A549 (cell line): ENCODE data around the gene CADM2. TPM values are rescaled to one million over a fixed set of nuclear protein-coding genes. Genes with fewer than 3 reads are reported as not detected.

Source experiments
- ATAC-seq, 2 experiments: fragments of 200-7000 bp in 1 of 2; fragments of >200 bp in 1 of 2; cut with Nextera tagmentation in 1 of 2; cut with Tn5 transposase in 1 of 2; 3 replicates each; pipeline versions ENCODE4 v1.8.0 to v1.9.1; 2018 to 2020; ENCODE audit warnings: mild to moderate bottlenecking in 1 of 2, moderate library complexity in 1 of 2
- CTCF ChIA-PET: fragments of 300-600 bp; sonication (Branson Sonifier 250); formaldehyde crosslinking; extraction: SDS; loops from one replicate; lab custom pipeline; 2021; ENCODE audit warnings: antibody characterized with exemption, inconsistent platforms; lab: Yijun Ruan, JAX
- POLR2A ChIA-PET: fragments of 350-600 bp; formaldehyde crosslinking; extraction: SDS; loops from one replicate; lab custom pipeline; 2021; ENCODE audit warnings: antibody characterized with exemption, inconsistent platforms; lab: Yijun Ruan, JAX
- DNase-seq, 2 experiments: peaks; one replicate each; pipeline versions ENCODE4 v3.0.0 to v3.0.0-alpha.2; 2011 to 2016; ENCODE audit warnings: low read depth in 1 of 2, low spot score in 1 of 2
- FAIRE-seq: peaks from 2 replicates; lab custom pipeline; 2011; peaks lifted over from hg19 to GRCh38; lab: Jason Lieb, UNC
- H3K27ac ChIP-seq, 2 experiments: fragments of >200 bp; sonication (Bioruptor Twin); formaldehyde crosslinking; 3 replicates each; pipeline ENCODE4 v1.5.1; 2016 to 2017
- H3K4me1 ChIP-seq: fragments of >200 bp; sonication (Bioruptor Twin); formaldehyde crosslinking; 3 replicates; pipeline ENCODE4 v1.6.1; 2016
- H3K4me2 ChIP-seq: fragments of >200 bp; sonication (Bioruptor Twin); formaldehyde crosslinking; 3 replicates; pipeline ENCODE4 v1.6.1; 2016
- H3K4me3 ChIP-seq: fragments of >200 bp; sonication (Bioruptor Twin); formaldehyde crosslinking; 3 replicates; pipeline ENCODE4 v1.5.1; 2016
- H3K9me3 ChIP-seq: fragments of >200 bp; sonication (Bioruptor Twin); formaldehyde crosslinking; 3 replicates; pipeline ENCODE4 v1.6.1; 2016
- ATOH8 ChIP-seq: fragments of 250-450 bp; sonication (Bioruptor Pico); IDR thresholded peaks from 2 replicates; pipeline ENCODE4 v1.5.0; 2020; ENCODE audit warnings: low read depth, mild to moderate bottlenecking, moderate library complexity
- BHLHE40 ChIP-seq: IDR thresholded peaks from 2 replicates; pipeline ENCODE4 v1.6.1; 2012; ENCODE audit warnings: low read depth, low read length, inconsistent platforms
- CHD2 ChIP-seq: fragments of 150-350 bp; IDR thresholded peaks from 2 replicates; pipeline ENCODE4 v1.6.1; 2014; ENCODE audit warnings: low read length; ENCODE audit not compliant: partially characterized antibody
- E2F6 ChIP-seq: IDR thresholded peaks from 2 replicates; pipeline ENCODE4 v1.6.1; 2012; ENCODE audit warnings: low read depth, borderline replicate concordance
- EHMT2 ChIP-seq: fragments of 200-600 bp; sonication (generic); IDR thresholded peaks from 2 replicates; pipeline ENCODE4 v1.6.1; 2016; ENCODE audit warnings: antibody characterized with exemption, low read depth, mild to moderate bottlenecking, moderate library complexity
- EP300 ChIP-seq, 2 experiments: fragments of >200 bp; sonication (Bioruptor Twin); formaldehyde crosslinking; IDR thresholded peaks; 2 replicates in 1 of 2; 3 replicates in 1 of 2; pipeline ENCODE4 v1.6.1; 2016 to 2017
- ESRRA ChIP-seq: fragments of 150-350 bp; IDR thresholded peaks from 2 replicates; pipeline ENCODE4 v1.6.1; 2014; ENCODE audit warnings: mild to moderate bottlenecking, low read length, borderline replicate concordance
- HMGXB4 ChIP-seq: fragments of 250-450 bp; sonication (Bioruptor Pico); IDR thresholded peaks from 2 replicates; pipeline ENCODE4 v1.5.0; 2021; ENCODE audit warnings: mild to moderate bottlenecking, moderate library complexity, borderline replicate concordance
- HOXB5 ChIP-seq: fragments of 250-450 bp; sonication (Bioruptor Pico); IDR thresholded peaks from 2 replicates; pipeline ENCODE4 v1.5.0; 2020; ENCODE audit warnings: mild to moderate bottlenecking, moderate library complexity
- JUNB ChIP-seq: fragments of >200 bp; sonication (Bioruptor Twin); formaldehyde crosslinking; IDR thresholded peaks from 2 replicates; pipeline ENCODE4 v1.6.1; 2016
- KDM5A ChIP-seq: fragments of 200-600 bp; sonication (generic); IDR thresholded peaks from 2 replicates; pipeline ENCODE4 v1.6.1; 2016; ENCODE audit warnings: antibody characterized with exemption, mild to moderate bottlenecking
- MAFK ChIP-seq: fragments of 450-650 bp; IDR thresholded peaks from 2 replicates; pipeline ENCODE4 v1.6.1; 2014; ENCODE audit not compliant: partially characterized antibody
- MAX ChIP-seq: IDR thresholded peaks from 2 replicates; pipeline ENCODE4 v1.6.1; 2012
- NPAS2 ChIP-seq: fragments of 250-450 bp; sonication (Bioruptor Pico); IDR thresholded peaks from 2 replicates; pipeline ENCODE4 v1.8.0; 2022; ENCODE audit warnings: mild to moderate bottlenecking, moderate library complexity, borderline replicate concordance
- PBX3 ChIP-seq: IDR thresholded peaks from 2 replicates; pipeline ENCODE4 v1.6.1; 2012
- RFX5 ChIP-seq: fragments of 450-650 bp; IDR thresholded peaks from 2 replicates; pipeline ENCODE4 v1.7.1; 2014; ENCODE audit warnings: antibody characterized with exemption, mild to moderate bottlenecking, moderate library complexity
- SREBF2 ChIP-seq: fragments of 450-650 bp; IDR thresholded peaks from 2 replicates; pipeline ENCODE4 v1.6.1; 2014; ENCODE audit warnings: mild to moderate bottlenecking, moderate library complexity
- ZC3H11A ChIP-seq: fragments of 450-650 bp; IDR thresholded peaks from 2 replicates; pipeline ENCODE4 v1.6.1; 2014; ENCODE audit warnings: antibody characterized with exemption, mild to moderate bottlenecking
- ZFP36 ChIP-seq: fragments of 450-650 bp; IDR thresholded peaks from 2 replicates; pipeline ENCODE4 v1.6.1; 2014; ENCODE audit warnings: borderline replicate concordance; ENCODE audit not compliant: partially characterized antibody
- ZNF302 ChIP-seq: fragments of 250-450 bp; sonication (Bioruptor Pico); IDR thresholded peaks from 2 replicates; pipeline ENCODE4 v1.9.0; 2021; ENCODE audit warnings: inconsistent platforms, mild to moderate bottlenecking, moderate library complexity
- WGBS: methylation state at CpG from one replicate; pipeline ENCODE4 v1.1.6; 2017; ENCODE audit errors: missing lambda C conversion rate; 5-methylcytosine and 5-hydroxymethylcytosine counted together
- polyA plus RNA-seq, 4 experiments: library from polyadenylated mRNA; depleted of rRNA in 3 of 4; stranded (reverse); fragments of >200 nt; fragmentation: RNase III in 1 of 4; extraction: RNeasy Plus Mini Kit Qiagen cat#74134 plus additional on column Dnase treatment in 1 of 4; gene quantifications; 2 replicates in 3 of 4; 3 replicates in 1 of 4; pipeline ENCODE4 v1.2.3, GENCODE V29; 2011 to 2017

CADM2 gene
- polyA plus RNA-seq, 2 of the 4 experiments (the other 2 are of a cell fraction) = 0.05 to 0.71 TPM

- CTCF ChIA-PET = no interaction called here
- Histone ChIP-seq H3K9me3 (no peaks in the 10 kb centered on the region; the same call in 2 of the 3 replicates), H3K27ac (no peak overlapping the region)
- ATAC-seq = no peak
- no peak for TF ChIP-seq E2F6
- no peak for TF ChIP-seq SREBF2
- TF ChIP-seq ATOH8 (CRISPR knock-in tag) = no peak
- TF ChIP-seq ESRRA = no peak
- no peak for TF ChIP-seq MAX
- no peak for TF ChIP-seq CHD2
- TF ChIP-seq PBX3 = no peak
- TF ChIP-seq ZC3H11A = no peak
- no peak for TF ChIP-seq HOXB5 (CRISPR knock-in tag)
- TF ChIP-seq EHMT2 = no peak
- no peak for TF ChIP-seq ZFP36
- TF ChIP-seq JUNB = no peak
- TF ChIP-seq RFX5 = no peak
- TF ChIP-seq, all 56 proteins: peak for 0
- Histone ChIP-seq H3K4me2 (no peak overlapping the region), H3K4me3 (no peak overlapping the region), H3K4me1 (no peaks in the 10 kb centered on the region)
- no peak for DNase-seq
- WGBS = 23% methylated on average over 4 of the region's 4 CpGs
- POLR2A ChIA-PET = no interaction called here
- FAIRE-seq = no peak
These were observed 467.3 kb downstream of the CADM2 start for GRCh38 chr3:85426121-85426520.

GRCh38 chr3:85427467-85427866 is 468.7 kb downstream of the CADM2 start:
- FAIRE-seq (no peak), ATAC-seq (no peak), DNase-seq (no peak)
- WGBS = 3% methylated on average over 1 of the region's 1 CpG
- POLR2A ChIA-PET = no interaction called here
- Histone ChIP-seq H3K27ac (no peak overlapping the region), H3K4me3 (no peak overlapping the region), H3K4me2 (no peak overlapping the region), H3K4me1 (no peaks in the 10 kb centered on the region), H3K9me3 (no peaks in the 10 kb centered on the region; the same call in 2 of the 3 replicates)
- TF ChIP-seq RFX5 = no peak
- no peak for TF ChIP-seq HOXB5 (CRISPR knock-in tag)
- CTCF ChIA-PET = no interaction called here

GRCh38 chr3:85432081-85432480 is 473.3 kb downstream of the CADM2 start:
- TF ChIP-seq EP300 (IDR thresholded peaks at IDR 0.05) (no peak), BHLHE40 (no peak), HMGXB4 (no peak), ZNF302 (CRISPR knock-in tag) (no peak), MAFK (no peak), NPAS2 (CRISPR knock-in tag) (no peak), KDM5A (no peak)
- no peaks in the 10 kb centered on the region for H3K4me1 ChIP-seq
- H3K9me3 ChIP-seq = no peaks in the 10 kb centered on the region
- WGBS = 24% methylated on average over 5 of the region's 5 CpGs
- ChIA-PET POLR2A (no interaction called here), CTCF (no interaction called here)
- no peak overlapping the region for H3K4me2 ChIP-seq
- ATAC-seq (no peak), FAIRE-seq (no peak), DNase-seq (no peak)
- no peak overlapping the region for H3K27ac ChIP-seq
- no peak overlapping the region for H3K4me3 ChIP-seq
